ENCODE results near the gene CDC25A. TPM values are rescaled to one million over a fixed set of nuclear protein-coding genes. Genes with fewer than 3 reads are reported as not detected.

CDC25A gene
- total RNA-seq, 1 donor from 2014 or later = 3.8 TPM

Other genes starting within 250 kb of the CDC25A start
- gene MAP4, start 172.0 kb downstream of the CDC25A start, total RNA-seq = 107 TPM
- not detected for gene CAMP, start 35.1 kb upstream of the CDC25A start, total RNA-seq
- gene ZNF589, start 52.7 kb upstream of the CDC25A start, total RNA-seq = 6.9 TPM
- 17.0 TPM for gene NME6, start 113.0 kb upstream of the CDC25A start, total RNA-seq
- 1.6 TPM for gene SPINK8, start 145.2 kb upstream of the CDC25A start, total RNA-seq
- gene FBXW12, start 183.8 kb upstream of the CDC25A start, total RNA-seq = not detected
- 62.0 TPM for gene PLXNB1, start 241.7 kb upstream of the CDC25A start, total RNA-seq